HG03460 (cell line): Measurements from ENCODE around the gene CHMP4A.
"Not testable (repeated sequence)": the region's sequence is repeated elsewhere in the genome, so short reads cannot be mapped to it uniquely, and the experiment has no call there.

Source experiments
- ATAC-seq: cut with Tn5 transposase; IDR thresholded peaks from one replicate; pipeline ENCODE4 v1.9.1; 2021; ENCODE audit not compliant: unreplicated experiment

CHMP4A gene

GRCh38 chr14:24247422-24247821 lies 34.1 kb upstream of the CHMP4A start:
- ATAC-seq: no peak

GRCh38 chr14:24246765-24247212 lies 33.5 kb upstream of the CHMP4A start:
- ATAC-seq: no peak

- ATAC-seq: not testable (repeated sequence)
These were observed 32.1 kb upstream of the CHMP4A start for GRCh38 chr14:24245350-24245749.

GRCh38 chr14:24243336-24243836 lies 30.1 kb upstream of the CHMP4A start:
- no peak for ATAC-seq

GRCh38 chr14:24241829-24242443 lies 28.6 kb upstream of the CHMP4A start:
- ATAC-seq: peak; percentile 78

GRCh38 chr14:24240110-24240918 lies 27.0 kb upstream of the CHMP4A start:
- ATAC-seq: no peak

- ATAC-seq: no peak
These were observed 25.3 kb upstream of the CHMP4A start for GRCh38 chr14:24238527-24239037.

GRCh38 chr14:24238123-24238522 lies 24.8 kb upstream of the CHMP4A start:
- ATAC-seq: no peak

GRCh38 chr14:24237463-24237955 lies 24.2 kb upstream of the CHMP4A start:
- ATAC-seq: no peak

GRCh38 chr14:24236689-24237462 lies 23.6 kb upstream of the CHMP4A start:
- no peak for ATAC-seq

- no peak for ATAC-seq
These were observed 22.8 kb upstream of the CHMP4A start for GRCh38 chr14:24235804-24236688.

- ATAC-seq: no peak
These were observed 21.1 kb upstream of the CHMP4A start for GRCh38 chr14:24234095-24235005.

GRCh38 chr14:24233538-24233866 lies 20.2 kb upstream of the CHMP4A start:
- no peak for ATAC-seq

- peak; percentile 62 for ATAC-seq
These were observed 19.6 kb upstream of the CHMP4A start, which contains the start of gene GMPR2 for GRCh38 chr14:24232645-24233537. TSS of gene GMPR2 (plus strand) at chr14:24232929. CDS start at chr14:24233254, 325 bp downstream.

GRCh38 chr14:24232121-24232644 lies 18.9 kb upstream of the CHMP4A start, which contains the start of gene NEDD8:
TSS of gene NEDD8 (minus strand) at chr14:24232367. CDS start at chr14:24232267, 100 bp downstream.
- ATAC-seq: peak; percentile 69

GRCh38 chr14:24231263-24232120 lies 18.2 kb upstream of the CHMP4A start:
- ATAC-seq: no peak

GRCh38 chr14:24228902-24229301 lies 15.6 kb upstream of the CHMP4A start:
- no peak for ATAC-seq
